NCI-H187 treated with DMSO at 0.1 percent for 48 hours (cell line): ENCODE measurements around the gene ERCC6L2.

Experiments used
- DNase-seq: peaks from one replicate; lab custom pipeline; 2025; lab: John Stamatoyannopoulos, UW

Gene ERCC6L2

GRCh38 chr9:95875305-95876137, at the start of gene ERCC6L2:
ERCC6L2 (plus strand) TSS chr9:95875691; CDS start chr9:95876039, 348 bp downstream.
- DNase-seq = peak; percentile 28

GRCh38 chr9:95826183-95826838, 49.2 kb upstream of the ERCC6L2 start:
- DNase-seq = no peak

GRCh38 chr9:95830768-95831167, 44.7 kb upstream of the ERCC6L2 start:
- no peak for DNase-seq

- DNase-seq = no peak
Observed at GRCh38 chr9:95831810-95832209, 43.7 kb upstream of the ERCC6L2 start.

- no peak for DNase-seq
Observed at GRCh38 chr9:95833546-95834178, 41.8 kb upstream of the ERCC6L2 start.

- DNase-seq = no peak
Observed at GRCh38 chr9:95834281-95834907, 41.1 kb upstream of the ERCC6L2 start.

- no peak for DNase-seq
Observed at GRCh38 chr9:95835393-95835792, 40.1 kb upstream of the ERCC6L2 start.

- no peak for DNase-seq
Observed at GRCh38 chr9:95836072-95836471, 39.4 kb upstream of the ERCC6L2 start.

GRCh38 chr9:95839012-95839411, 36.5 kb upstream of the ERCC6L2 start:
- no peak for DNase-seq

- no peak for DNase-seq
Observed at GRCh38 chr9:95840074-95840473, 35.4 kb upstream of the ERCC6L2 start.

GRCh38 chr9:95841377-95841776, 34.1 kb upstream of the ERCC6L2 start:
- no peak for DNase-seq

GRCh38 chr9:95845751-95846150, 29.7 kb upstream of the ERCC6L2 start:
- DNase-seq = no peak

- DNase-seq = no peak
Observed at GRCh38 chr9:95848764-95849163, 26.7 kb upstream of the ERCC6L2 start.

GRCh38 chr9:95852059-95853032, 23.1 kb upstream of the ERCC6L2 start:
- DNase-seq = no peak

- DNase-seq = no peak
Observed at GRCh38 chr9:95854386-95855020, 21.0 kb upstream of the ERCC6L2 start.

- no peak for DNase-seq
Observed at GRCh38 chr9:95855961-95856360, 19.5 kb upstream of the ERCC6L2 start.

- DNase-seq = no peak
Observed at GRCh38 chr9:95857124-95857523, 18.4 kb upstream of the ERCC6L2 start.

GRCh38 chr9:95857896-95858295, 17.6 kb upstream of the ERCC6L2 start:
- DNase-seq = no peak

GRCh38 chr9:95862343-95862742, 13.1 kb upstream of the ERCC6L2 start:
- DNase-seq = no peak

GRCh38 chr9:95864852-95865580, 10.5 kb upstream of the ERCC6L2 start:
- no peak for DNase-seq
